Muscle of leg (tissue), 16 donors: ENCODE results near the gene JSRP1. TPM values are rescaled to one million over a fixed set of nuclear protein-coding genes. Genes with fewer than 3 reads are reported as not detected.

Source experiments
- DNase-seq: peaks from one replicate; pipeline ENCODE4 v3.0.0; 2013
- H3K27ac ChIP-seq: one replicate; pipeline ENCODE4 v1.5.1; 2013; ENCODE audit warnings: mild to moderate bottlenecking, low read length, control low read depth
- H3K27me3 ChIP-seq: one replicate; pipeline ENCODE4 v1.6.1; 2013; ENCODE audit warnings: low read length; ENCODE audit not compliant: control insufficient read depth, insufficient read depth
- H3K36me3 ChIP-seq: one replicate; pipeline ENCODE4 v1.6.1; 2013; ENCODE audit warnings: low read length; ENCODE audit not compliant: control insufficient read depth, insufficient read depth
- H3K4me1 ChIP-seq: one replicate; pipeline ENCODE4 v1.6.1; 2013; ENCODE audit warnings: low read length; ENCODE audit not compliant: control insufficient read depth, insufficient read depth
- H3K4me3 ChIP-seq: one replicate; pipeline ENCODE4 v1.5.1; 2013; ENCODE audit warnings: low read length, control low read depth
- H3K9me3 ChIP-seq: replicated peaks from 2 replicates; pipeline ENCODE4 v1.6.1; 2013; ENCODE audit warnings: low read depth, low read length; ENCODE audit not compliant: control insufficient read depth
- WGBS: methylation state at CpG from one replicate; pipeline ENCODE4 v1.1.5; 2013; ENCODE audit warnings: missing lambda C conversion rate; ENCODE audit not compliant: insufficient coverage; 5-methylcytosine and 5-hydroxymethylcytosine counted together
- long read RNA-seq, 11 donors: transcript quantifications; one replicate each; lab custom pipeline, GENCODE V29; 2026
- polyA plus RNA-seq, 8 donors: library from polyadenylated mRNA; unstranded; fragments of 120-200 nt; gene quantifications; one replicate each; pipeline versions ENCODE4 v1.2.1 to v1.2.3, GENCODE V29; 2013; ENCODE audit warnings: inconsistent platforms in 1 of 8, low replicate concordance in 1 of 8; ENCODE audit not compliant: insufficient read length in 8 of 8, insufficient read depth in 1 of 8
- total RNA-seq: library from RNA; stranded (reverse); fragments of 120-200 nt; gene quantifications from one replicate; pipeline ENCODE4 v1.2.4, GENCODE V29; 2013

JSRP1 gene
- total RNA-seq (73.2 TPM), polyA plus RNA-seq (100 to 1,000 TPM in 2 of 8 donors, 10 to 100 TPM in 6; 58.3 to 107 (median 86.5) TPM)
- long read RNA-seq, donor 1, transcript JSRP1-201 (7 exons, 1,138 nt): major isoform, 14 of 380 reads
- long read RNA-seq, donor 1, partial matches to known transcripts: 366 of 380 reads
- long read RNA-seq, donor 1, other reads (novel, unspliced or antisense): 0 of 380 reads
- long read RNA-seq, donor 2, partial matches to known transcripts: 0 of 1 reads
- long read RNA-seq, donor 2, other reads (novel, unspliced or antisense): 0 of 1 reads
- long read RNA-seq, donor 3, transcript JSRP1-201 (7 exons, 1,138 nt): major isoform, 53 of 1,057 reads
- long read RNA-seq, donor 3, partial matches to known transcripts: 971 of 1,057 reads
- long read RNA-seq, donor 3, other reads (novel, unspliced or antisense): 33 of 1,057 reads
- long read RNA-seq, donor 4, transcript JSRP1-201 (7 exons, 1,138 nt): major isoform, 11 of 428 reads
- long read RNA-seq, donor 4, partial matches to known transcripts: 412 of 428 reads
- long read RNA-seq, donor 4, other reads (novel, unspliced or antisense): 5 of 428 reads
- long read RNA-seq, donor 5, transcript JSRP1-201 (7 exons, 1,138 nt): major isoform, 45 of 1,316 reads
- long read RNA-seq, donor 5, partial matches to known transcripts: 1,205 of 1,316 reads
- long read RNA-seq, donor 5, other reads (novel, unspliced or antisense): 66 of 1,316 reads
- long read RNA-seq, donor 6, transcript JSRP1-201 (7 exons, 1,138 nt): major isoform, 60 of 75 reads
- long read RNA-seq, donor 6, partial matches to known transcripts: 9 of 75 reads
- long read RNA-seq, donor 6, other reads (novel, unspliced or antisense): 6 of 75 reads
- long read RNA-seq, donor 7, transcript JSRP1-201 (7 exons, 1,138 nt): major isoform, 17 of 1,155 reads
- long read RNA-seq, donor 7, partial matches to known transcripts: 1,121 of 1,155 reads
- long read RNA-seq, donor 7, other reads (novel, unspliced or antisense): 17 of 1,155 reads
- long read RNA-seq, donor 8, partial matches to known transcripts: 582 of 605 reads
- long read RNA-seq, donor 8, other reads (novel, unspliced or antisense): 19 of 605 reads
- long read RNA-seq, donor 9, transcript JSRP1-201 (7 exons, 1,138 nt): major isoform, 21 of 21 reads
- long read RNA-seq, donor 9, partial matches to known transcripts: 0 of 21 reads
- long read RNA-seq, donor 9, other reads (novel, unspliced or antisense): 0 of 21 reads
- long read RNA-seq, donor 10, transcript JSRP1-201 (7 exons, 1,138 nt): major isoform, 18 of 999 reads
- long read RNA-seq, donor 10, partial matches to known transcripts: 937 of 999 reads
- long read RNA-seq, donor 10, other reads (novel, unspliced or antisense): 43 of 999 reads
- long read RNA-seq, donor 11, transcript JSRP1-201 (7 exons, 1,138 nt): major isoform, 31 of 936 reads
- long read RNA-seq, donor 11, partial matches to known transcripts: 895 of 936 reads
- long read RNA-seq, donor 11, other reads (novel, unspliced or antisense): 9 of 936 reads

- Histone ChIP-seq H3K36me3 (peaks cover 19% of the 10 kb centered on the region), H3K27ac (peak within 1 kb of the TSS; percentile 97), H3K9me3 (no peaks in the 10 kb centered on the region), H3K4me3 (peak within 1 kb of the TSS; percentile 58), H3K4me1 (peaks cover 47% of the 10 kb centered on the region), H3K27me3 (peaks cover 28% of the 10 kb centered on the region)
- 69% methylated on average over 15 of the region's 24 CpGs for WGBS
- peak; percentile 91 for DNase-seq
Measured at GRCh38 chr19:2255982-2256685, at the start of gene JSRP1. Gene JSRP1 (minus strand): TSS chr19:2256417. CDS start chr19:2255314, 1,103 bp downstream.

- Histone ChIP-seq H3K9me3 (no peaks in the 10 kb centered on the region), H3K36me3 (no peaks in the 10 kb centered on the region), H3K4me3 (no peak overlapping the region), H3K27me3 (peaks cover 81% of the 10 kb centered on the region), H3K27ac (no peak overlapping the region), H3K4me1 (peaks cover 36% of the 10 kb centered on the region)
- no peak for DNase-seq
- 50% methylated on average over 9 of the region's 19 CpGs for WGBS
Measured at GRCh38 chr19:2305452-2306280, 49.4 kb upstream of the JSRP1 start.

GRCh38 chr19:2303211-2303798 is 47.1 kb upstream of the JSRP1 start:
- Histone ChIP-seq H3K4me1 (peaks cover 25% of the 10 kb centered on the region), H3K27me3 (peaks cover 60% of the 10 kb centered on the region)
- no peak for DNase-seq

GRCh38 chr19:2302319-2303210 is 46.3 kb upstream of the JSRP1 start:
- 3% methylated on average over 56 of the region's 62 CpGs for whole genome bisulfite sequencing
- Histone ChIP-seq H3K27ac (peak overlapping the region; percentile 29), H3K9me3 (no peaks in the 10 kb centered on the region), H3K27me3 (peaks cover 55% of the 10 kb centered on the region), H3K36me3 (no peaks in the 10 kb centered on the region), H3K4me3 (peak overlapping the region; percentile 19), H3K4me1 (peaks cover 20% of the 10 kb centered on the region)
- DNase-seq: peak; percentile 81

More at GRCh38 chr19:2303211-2303798, 47.1 kb upstream of the JSRP1 start:
- H3K9me3 ChIP-seq: no peaks in the 10 kb centered on the region
- 72% methylated on average over 22 of the region's 26 CpGs for WGBS
- H3K4me3 ChIP-seq: no peak overlapping the region
- H3K36me3 ChIP-seq: no peaks in the 10 kb centered on the region
- no peak overlapping the region for H3K27ac ChIP-seq

GRCh38 chr19:2300533-2300932 is 44.3 kb upstream of the JSRP1 start:
- Histone ChIP-seq H3K9me3 (no peaks in the 10 kb centered on the region), H3K4me1 (peaks cover 20% of the 10 kb centered on the region), H3K27ac (no peak overlapping the region), H3K27me3 (peaks cover 43% of the 10 kb centered on the region), H3K36me3 (no peaks in the 10 kb centered on the region), H3K4me3 (no peak overlapping the region)
- DNase-seq: no peak
- WGBS: 73% methylated on average over 14 of the region's 17 CpGs

GRCh38 chr19:2296141-2296540 is 39.9 kb upstream of the JSRP1 start:
- H3K4me1 ChIP-seq: peaks cover 26% of the 10 kb centered on the region
- no peak overlapping the region for H3K4me3 ChIP-seq
- H3K36me3 ChIP-seq: no peaks in the 10 kb centered on the region
- H3K27ac ChIP-seq: no peak overlapping the region
- H3K27me3 ChIP-seq: peaks cover 55% of the 10 kb centered on the region
- no peaks in the 10 kb centered on the region for H3K9me3 ChIP-seq
- DNase-seq: no peak
- WGBS: 84% methylated on average over 13 of the region's 16 CpGs

- H3K4me3 ChIP-seq: no peak overlapping the region
- no peaks in the 10 kb centered on the region for H3K36me3 ChIP-seq
- peaks cover 65% of the 10 kb centered on the region for H3K27me3 ChIP-seq
- H3K4me1 ChIP-seq: peaks cover 26% of the 10 kb centered on the region
- DNase-seq: peak; percentile 43
- no peaks in the 10 kb centered on the region for H3K9me3 ChIP-seq
- H3K27ac ChIP-seq: peak overlapping the region; percentile 42
- 13% methylated on average over 25 of the region's 26 CpGs for WGBS
Measured at GRCh38 chr19:2294687-2295335, 38.6 kb upstream of the JSRP1 start.
